Lung (tissue), 12 donors: ENCODE data around the gene RASSF7. TPM values are rescaled to one million over a fixed set of nuclear protein-coding genes. Genes with fewer than 3 reads are reported as not detected.

Source experiments
- ATAC-seq: fragments of 200-7000 bp; cut with Tn5 transposase; one replicate; pipeline ENCODE4 v1.9.1; 2020; ENCODE audit warnings: moderate number of reproducible peaks; ENCODE audit not compliant: insufficient read depth, low FRiP score
- DNase-seq, 3 donors: peaks; one replicate each; pipeline ENCODE4 v3.0.0-alpha.2; 2013 to 2017
- H3K27ac ChIP-seq, 2 donors: one replicate each; pipeline ENCODE4 v1.5.1; 2013; ENCODE audit warnings: mild to moderate bottlenecking in 2 of 2, moderate library complexity in 2 of 2, control low read depth in 1 of 2, inconsistent platforms in 1 of 2, low read depth in 1 of 2, low read length in 1 of 2
- H3K27me3 ChIP-seq, 3 donors: one replicate each; pipeline ENCODE4 v1.5.1; 2013; ENCODE audit warnings: low read length in 2 of 3; ENCODE audit not compliant: control insufficient read depth in 3 of 3, insufficient read depth in 3 of 3
- H3K36me3 ChIP-seq, 4 donors: one replicate each; pipeline ENCODE4 v1.5.1; 2013; ENCODE audit warnings: low read length in 4 of 4, mild to moderate bottlenecking in 1 of 4, moderate library complexity in 1 of 4; ENCODE audit not compliant: control insufficient read depth in 4 of 4, insufficient read depth in 4 of 4
- H3K4me1 ChIP-seq, 5 donors: one replicate each; pipeline ENCODE4 v1.5.1; 2013; ENCODE audit warnings: low read length in 5 of 5, mild to moderate bottlenecking in 2 of 5, moderate library complexity in 1 of 5; ENCODE audit not compliant: control insufficient read depth in 5 of 5, insufficient read depth in 5 of 5
- H3K4me3 ChIP-seq: one replicate; pipeline ENCODE4 v1.5.1; 2013; ENCODE audit warnings: mild to moderate bottlenecking, control low read depth, moderate library complexity
- H3K9ac ChIP-seq, 2 donors: one replicate each; pipeline ENCODE4 v1.5.1; 2013; ENCODE audit warnings: low read length in 2 of 2, control low read depth in 1 of 2; ENCODE audit not compliant: insufficient read depth in 1 of 2
- H3K9me3 ChIP-seq, 4 donors: one replicate each; pipeline ENCODE4 v1.5.1; 2013; ENCODE audit warnings: low read length in 3 of 4, mild to moderate bottlenecking in 1 of 4, moderate library complexity in 1 of 4; ENCODE audit not compliant: control insufficient read depth in 4 of 4, insufficient read depth in 3 of 4
- WGBS, 2 donors: extraction: QIAGEN DNeasy Blood & Tissue Kit; methylation state at CpG; one replicate each; pipeline ENCODE4 v1.1.7; 2013; 5-methylcytosine and 5-hydroxymethylcytosine counted together
- polyA plus RNA-seq, 2 donors: library from polyadenylated mRNA; stranded (reverse); fragments of 200-250 nt; gene quantifications; one replicate each; pipeline ENCODE4 v1.2.1, GENCODE V29; 2013
- total RNA-seq, 2 donors: library from RNA; depleted of rRNA in 1 of 2; stranded (reverse); fragments of >200 nt in 1 of 2; gene quantifications; one replicate each; pipeline ENCODE4 v1.2.1, GENCODE V29; 2014 to 2021
- TF ChIP-seq, protein P1 (sequence below): IDR thresholded peaks from 2 replicates; pipeline ENCODE4 v1.5.1; 2012; ENCODE audit warnings: mild to moderate bottlenecking; ENCODE audit errors: control extremely low read depth, extremely low read depth
- donor health status: control.
- donor health status: control.
- donor health status: Bipolar disorder and iron deficiency.
- donor health status: healthy.
- donor health status: DM: yes; HTN: yes; CAD: no.

Gene RASSF7
- total and polyA plus RNA-seq, 4 donors: 47.9 to 153 (median 66.4) TPM

DNA sequence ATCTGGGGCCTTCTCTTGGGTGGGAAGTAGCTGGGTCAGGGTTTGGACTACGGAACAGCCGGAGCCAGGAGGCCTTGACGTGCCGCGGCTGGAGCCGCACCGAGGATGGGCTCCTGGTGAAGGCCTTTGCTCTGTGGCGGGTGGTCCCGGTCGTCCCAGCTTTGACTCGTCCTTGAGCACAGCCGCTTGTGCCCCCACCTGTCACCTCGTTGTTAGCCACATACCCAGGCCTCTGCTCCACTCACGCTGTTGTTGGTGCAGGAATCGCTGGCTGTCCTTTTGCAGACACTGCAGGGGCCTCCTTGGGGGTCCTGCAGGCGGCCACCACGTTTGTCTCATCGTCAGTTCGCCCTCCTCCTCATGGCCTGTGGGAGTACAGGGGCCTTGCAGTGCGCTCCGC, 32.6 kb downstream of the RASSF7 start:
- TF ChIP-seq, protein P1, sequence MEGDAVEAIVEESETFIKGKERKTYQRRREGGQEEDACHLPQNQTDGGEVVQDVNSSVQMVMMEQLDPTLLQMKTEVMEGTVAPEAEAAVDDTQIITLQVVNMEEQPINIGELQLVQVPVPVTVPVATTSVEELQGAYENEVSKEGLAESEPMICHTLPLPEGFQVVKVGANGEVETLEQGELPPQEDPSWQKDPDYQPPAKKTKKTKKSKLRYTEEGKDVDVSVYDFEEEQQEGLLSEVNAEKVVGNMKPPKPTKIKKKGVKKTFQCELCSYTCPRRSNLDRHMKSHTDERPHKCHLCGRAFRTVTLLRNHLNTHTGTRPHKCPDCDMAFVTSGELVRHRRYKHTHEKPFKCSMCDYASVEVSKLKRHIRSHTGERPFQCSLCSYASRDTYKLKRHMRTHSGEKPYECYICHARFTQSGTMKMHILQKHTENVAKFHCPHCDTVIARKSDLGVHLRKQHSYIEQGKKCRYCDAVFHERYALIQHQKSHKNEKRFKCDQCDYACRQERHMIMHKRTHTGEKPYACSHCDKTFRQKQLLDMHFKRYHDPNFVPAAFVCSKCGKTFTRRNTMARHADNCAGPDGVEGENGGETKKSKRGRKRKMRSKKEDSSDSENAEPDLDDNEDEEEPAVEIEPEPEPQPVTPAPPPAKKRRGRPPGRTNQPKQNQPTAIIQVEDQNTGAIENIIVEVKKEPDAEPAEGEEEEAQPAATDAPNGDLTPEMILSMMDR: no peak
- Histone ChIP-seq H3K27ac (no peak overlapping the region), H3K4me3 (no peak overlapping the region), H3K9ac (no peak overlapping the region), H3K27me3 (no peaks in the 10 kb centered on the region), H3K36me3 (peaks cover 8 to 72% (median 30%) of the 10 kb centered on the region in 4 donors), H3K9me3 (no peaks in the 10 kb centered on the region), H3K4me1 (no peaks in the 10 kb centered on the region)
- DNase-seq (no peak), ATAC-seq (no peak)
- WGBS, 2 donors: 96 to 98% methylated on average over 21 of the region's 21 CpGs

DNA sequence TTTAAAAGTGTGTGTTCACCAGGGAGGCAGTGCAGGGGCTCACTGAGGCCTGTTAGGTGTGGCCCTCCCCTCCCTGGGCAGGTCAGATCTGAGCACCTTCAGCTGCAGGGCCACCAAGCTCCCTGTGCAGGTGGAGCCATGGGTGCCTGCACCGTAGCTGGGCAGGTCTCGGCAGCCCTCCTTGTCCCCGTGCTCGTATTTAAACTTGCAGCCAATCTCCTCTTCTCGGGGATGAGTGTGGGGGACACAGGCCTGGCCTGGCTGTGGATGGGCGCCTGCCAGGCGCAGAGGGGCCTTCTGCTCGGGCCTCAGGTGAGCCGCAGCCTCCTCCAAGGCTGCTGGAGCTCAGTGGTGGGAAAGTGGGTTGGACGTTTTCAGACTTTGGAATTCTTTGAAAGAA, 34.6 kb downstream of the RASSF7 start:
- H3K9me3 ChIP-seq: no peaks in the 10 kb centered on the region
- no peak overlapping the region for H3K9ac ChIP-seq
- WGBS, 2 donors: 96 to 97% methylated on average over 10 of the region's 10 CpGs
- TF ChIP-seq, protein P1: no peak
- ATAC-seq: no peak
- peaks cover 8 to 73% (median 27%) of the 10 kb centered on the region in 4 donors for H3K36me3 ChIP-seq
- no peak overlapping the region for H3K27ac ChIP-seq
- DNase-seq: no peak
- H3K27me3 ChIP-seq: no peaks in the 10 kb centered on the region
- H3K4me3 ChIP-seq: no peak overlapping the region
- no peaks in the 10 kb centered on the region for H3K4me1 ChIP-seq

DNA sequence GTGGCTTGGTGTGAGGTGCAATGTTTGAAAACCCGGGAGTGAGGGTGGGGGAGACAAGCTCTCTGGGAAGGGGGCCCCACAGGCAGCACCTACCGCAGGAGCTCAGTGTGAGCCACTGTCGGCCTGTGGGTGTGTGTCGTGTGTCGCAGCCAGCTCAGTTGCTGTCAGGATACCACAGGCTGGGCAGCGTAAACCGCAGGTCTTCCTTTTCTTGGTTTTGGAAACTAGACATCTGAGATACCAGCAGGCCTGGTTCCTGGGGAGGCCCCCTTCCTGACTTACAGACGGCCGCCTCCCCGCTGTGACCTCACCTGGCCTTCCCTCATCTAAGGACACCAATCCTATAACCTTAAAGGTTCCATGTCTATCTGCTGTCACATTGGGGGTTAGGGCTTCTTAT, 35.6 kb downstream of the RASSF7 start:
- TF ChIP-seq, protein P1: no peak
- no peaks in the 10 kb centered on the region for H3K9me3 ChIP-seq
- ATAC-seq (no peak), DNase-seq (no peak)
- no peak overlapping the region for H3K27ac ChIP-seq
- no peak overlapping the region for H3K9ac ChIP-seq
- no peaks in the 10 kb centered on the region for H3K27me3 ChIP-seq
- no peak overlapping the region for H3K4me3 ChIP-seq
- H3K36me3 ChIP-seq: peaks cover 8 to 72% (median 25%) of the 10 kb centered on the region in 4 donors
- H3K4me1 ChIP-seq: no peaks in the 10 kb centered on the region
- WGBS, 2 donors: 81 to 85% methylated on average over 10 of the region's 10 CpGs

DNA sequence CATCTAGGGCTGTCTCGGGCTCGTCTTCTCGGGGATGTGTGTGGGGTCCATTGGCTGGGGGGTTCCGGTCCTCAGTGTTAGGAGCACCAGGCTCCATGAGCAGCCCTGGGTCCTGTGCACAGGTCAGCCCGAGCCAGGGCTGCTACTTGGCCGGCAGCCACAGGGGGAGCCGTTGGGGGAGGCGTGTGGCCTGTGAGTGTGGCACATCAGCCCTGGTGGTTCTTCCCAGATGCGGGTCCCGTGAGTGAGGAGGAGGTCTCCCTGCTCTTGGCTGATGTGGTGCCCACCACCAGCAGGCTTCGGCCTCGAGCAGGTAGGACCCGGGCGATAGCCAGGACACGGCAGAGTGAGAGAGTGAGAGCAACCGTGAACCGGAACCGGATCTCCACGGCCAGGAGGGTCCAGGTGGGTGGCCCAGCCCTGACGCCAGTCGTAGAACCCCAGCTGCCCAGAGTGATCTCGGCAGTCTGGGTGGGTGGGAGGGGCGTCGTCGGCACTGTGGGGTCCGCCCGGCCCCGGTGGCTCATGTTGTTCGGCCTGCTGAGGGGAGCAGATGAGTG, 36.5 kb downstream of the RASSF7 start:
- 94 to 97% methylated on average over 29 of the region's 29 CpGs for WGBS, 2 donors
- TF ChIP-seq, protein P1: no peak
- no peak overlapping the region for H3K27ac ChIP-seq
- DNase-seq (no peak), ATAC-seq (no peak)
- no peaks in the 10 kb centered on the region for H3K27me3 ChIP-seq
- peaks cover 5 to 75% (median 30%) of the 10 kb centered on the region in 4 donors for H3K36me3 ChIP-seq
- no peaks in the 10 kb centered on the region for H3K9me3 ChIP-seq
- no peak overlapping the region for H3K9ac ChIP-seq
- no peak overlapping the region for H3K4me3 ChIP-seq
- H3K4me1 ChIP-seq: no peaks in the 10 kb centered on the region
